Natural killer cell (primary cell): ENCODE results near the gene ZNF652. TPM values are rescaled to one million over a fixed set of nuclear protein-coding genes. Genes with fewer than 3 reads are reported as not detected.

Source experiments
- ATAC-seq, 3 donors: fragments of 150-1000 bp in 2 of 3; fragments of 200-7000 bp in 1 of 3; cut with Tn5 transposase; 1 replicate in 1 of 3; 2 replicates in 2 of 3; pipeline ENCODE4 v1.10.0; 2021; ENCODE audit warnings: mild to moderate bottlenecking in 2 of 3, moderate library complexity in 2 of 3
- DNase-seq, 2 donors: peaks; one replicate each; pipeline versions ENCODE4 v3.0.0 to v3.0.0-alpha.2; 2013 to 2021; ENCODE audit warnings: mixed read lengths in 1 of 2
- H3K27ac ChIP-seq: one replicate; pipeline ENCODE4 v1.5.1; 2013; ENCODE audit warnings: mild to moderate bottlenecking, low read length
- H3K27me3 ChIP-seq: one replicate; pipeline ENCODE4 v1.6.1; 2013; ENCODE audit warnings: low read length; ENCODE audit not compliant: control insufficient read depth, insufficient read depth
- H3K36me3 ChIP-seq: one replicate; pipeline ENCODE4 v1.6.1; 2013; ENCODE audit warnings: low read length; ENCODE audit not compliant: control insufficient read depth, insufficient read depth
- H3K4me1 ChIP-seq: one replicate; pipeline ENCODE4 v1.6.1; 2013; ENCODE audit warnings: low read length; ENCODE audit not compliant: control insufficient read depth, insufficient read depth
- H3K4me3 ChIP-seq: one replicate; pipeline ENCODE4 v1.5.1; 2013; ENCODE audit warnings: low read length
- H3K9me3 ChIP-seq: one replicate; pipeline ENCODE4 v1.6.1; 2013; ENCODE audit warnings: low read length; ENCODE audit not compliant: control insufficient read depth, insufficient read depth
- H3K27ac Mint-ChIP-seq, 2 donors: one replicate each; pipeline ENCODE4 v1.8.0; 2022; ENCODE audit warnings: mild to moderate bottlenecking in 2 of 2, mixed read lengths in 2 of 2, moderate library complexity in 1 of 2
- H3K27me3 Mint-ChIP-seq, 2 donors: one replicate each; pipeline ENCODE4 v1.8.0; 2022; ENCODE audit warnings: low read depth in 2 of 2, mixed read lengths in 2 of 2
- H3K36me3 Mint-ChIP-seq: one replicate; pipeline ENCODE4 v1.8.0; 2022; ENCODE audit warnings: mixed read lengths
- H3K4me1 Mint-ChIP-seq, 2 donors: one replicate each; pipeline ENCODE4 v1.8.0; 2022; ENCODE audit warnings: mixed read lengths in 2 of 2
- H3K4me3 Mint-ChIP-seq: one replicate; pipeline ENCODE4 v1.8.0; 2022; ENCODE audit warnings: mild to moderate bottlenecking, moderate library complexity, mixed read lengths
- H3K9me3 Mint-ChIP-seq, 2 donors: one replicate each; pipeline ENCODE4 v1.8.0; 2022; ENCODE audit warnings: mixed read lengths in 2 of 2
- WGBS: methylation state at CpG from one replicate; pipeline ENCODE4 v1.1.7; 2013; ENCODE audit warnings: missing lambda C conversion rate; ENCODE audit not compliant: insufficient coverage; 5-methylcytosine and 5-hydroxymethylcytosine counted together
- intact Hi-C: fragments of 100-400 bp; cut with micrococcal nuclease; formaldehyde crosslinking; loops from one replicate; pipeline ENCODE4 v1.14.2; 2022
- total RNA-seq, 4 donors: library from RNA; stranded (reverse); fragments of 120-200 nt in 1 of 4; gene quantifications; one replicate each; pipeline versions ENCODE4 v1.2.3 to v1.2.4, GENCODE V29; 2013 to 2022
- TF ChIP-seq, protein P1 (sequence below): fragments of 200-600 bp; IDR thresholded peaks from one replicate; pipeline ENCODE4 v1.8.0; 2022; ENCODE audit warnings: antibody characterized with exemption

The ZNF652 gene
- total RNA-seq, 3 donors from 2014 or later (not counting 1 experiment from before 2014, with no cell fraction given): 53.8 to 79.1 (median 73.3) TPM

DNA sequence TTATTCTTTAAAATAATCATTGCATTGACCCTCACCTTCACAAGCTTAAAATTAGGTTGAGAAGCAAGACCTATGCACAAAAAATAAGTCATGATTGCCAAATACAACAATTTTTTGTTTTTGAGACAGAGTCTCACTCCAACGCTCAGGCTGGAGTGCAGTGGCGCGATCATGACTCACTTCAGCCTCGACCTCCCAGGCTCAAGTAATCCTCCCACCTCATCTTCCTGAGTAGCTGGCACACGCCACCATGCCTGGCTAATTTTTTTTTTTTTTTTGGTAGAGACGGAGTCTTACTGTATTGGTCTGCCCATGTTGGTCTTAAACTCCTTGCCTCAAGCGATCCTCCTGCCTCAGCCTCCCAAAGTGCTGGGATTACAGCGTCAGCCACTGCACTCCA is 24.2 kb downstream of the ZNF652 start:
- Histone ChIP-seq H3K27me3 (no peaks in the 10 kb centered on the region), H3K9me3 (no peaks in the 10 kb centered on the region), H3K27ac (no peak overlapping the region), H3K36me3 (no peaks in the 10 kb centered on the region), H3K4me1 (peaks cover 47% of the 10 kb centered on the region), H3K4me3 (no peak overlapping the region)
- Mint-ChIP-seq H3K36me3 (no peaks in the 10 kb centered on the region), H3K27me3 (no peaks in the 10 kb centered on the region), H3K9me3 (no peaks in the 10 kb centered on the region), H3K27ac (peak overlapping the region; percentile 79 to 83), H3K4me3 (peak overlapping the region; percentile 68), H3K4me1 (peaks cover 47 to 48% of the 10 kb centered on the region in 2 donors)
- WGBS: 71% methylated on average over 7 of the region's 8 CpGs
- ATAC-seq: no peak
- no peak for DNase-seq
- TF ChIP-seq, protein P1, sequence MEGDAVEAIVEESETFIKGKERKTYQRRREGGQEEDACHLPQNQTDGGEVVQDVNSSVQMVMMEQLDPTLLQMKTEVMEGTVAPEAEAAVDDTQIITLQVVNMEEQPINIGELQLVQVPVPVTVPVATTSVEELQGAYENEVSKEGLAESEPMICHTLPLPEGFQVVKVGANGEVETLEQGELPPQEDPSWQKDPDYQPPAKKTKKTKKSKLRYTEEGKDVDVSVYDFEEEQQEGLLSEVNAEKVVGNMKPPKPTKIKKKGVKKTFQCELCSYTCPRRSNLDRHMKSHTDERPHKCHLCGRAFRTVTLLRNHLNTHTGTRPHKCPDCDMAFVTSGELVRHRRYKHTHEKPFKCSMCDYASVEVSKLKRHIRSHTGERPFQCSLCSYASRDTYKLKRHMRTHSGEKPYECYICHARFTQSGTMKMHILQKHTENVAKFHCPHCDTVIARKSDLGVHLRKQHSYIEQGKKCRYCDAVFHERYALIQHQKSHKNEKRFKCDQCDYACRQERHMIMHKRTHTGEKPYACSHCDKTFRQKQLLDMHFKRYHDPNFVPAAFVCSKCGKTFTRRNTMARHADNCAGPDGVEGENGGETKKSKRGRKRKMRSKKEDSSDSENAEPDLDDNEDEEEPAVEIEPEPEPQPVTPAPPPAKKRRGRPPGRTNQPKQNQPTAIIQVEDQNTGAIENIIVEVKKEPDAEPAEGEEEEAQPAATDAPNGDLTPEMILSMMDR: no peak
- intact Hi-C loops: no loop called here

GRCh38 chr17:49334744-49335512 is 27.1 kb downstream of the ZNF652 start:
- no peak for DNase-seq
- H3K27ac Mint-ChIP-seq: peak overlapping the region in 1 of 2 donors; percentile 45
- H3K9me3 ChIP-seq: no peaks in the 10 kb centered on the region
- H3K36me3 ChIP-seq: no peaks in the 10 kb centered on the region
- intact Hi-C loops: no loop called here
- H3K4me3 Mint-ChIP-seq: no peak overlapping the region
- no peak overlapping the region for H3K4me3 ChIP-seq
- ATAC-seq: no peak
- H3K27ac ChIP-seq: no peak overlapping the region
- H3K36me3 Mint-ChIP-seq: no peaks in the 10 kb centered on the region
- no peaks in the 10 kb centered on the region for H3K27me3 ChIP-seq
- WGBS: 83% methylated on average over 6 of the region's 6 CpGs
- TF ChIP-seq, protein P1: no peak
- H3K4me1 Mint-ChIP-seq: peaks cover 33 to 34% of the 10 kb centered on the region in 2 donors
- H3K4me1 ChIP-seq: peaks cover 21% of the 10 kb centered on the region
- no peaks in the 10 kb centered on the region for H3K9me3 Mint-ChIP-seq
- no peaks in the 10 kb centered on the region for H3K27me3 Mint-ChIP-seq

GRCh38 chr17:49333804-49334203 is 28.2 kb downstream of the ZNF652 start:
- no peak for DNase-seq
- Histone ChIP-seq H3K4me3 (no peak overlapping the region), H3K36me3 (no peaks in the 10 kb centered on the region), H3K27ac (no peak overlapping the region), H3K27me3 (no peaks in the 10 kb centered on the region), H3K9me3 (no peaks in the 10 kb centered on the region), H3K4me1 (peaks cover 11% of the 10 kb centered on the region)
- no peaks in the 10 kb centered on the region for H3K36me3 Mint-ChIP-seq
- no CpG with 5 or more reads among the region's 1 CpG for WGBS
- no peak for ATAC-seq
- no peak overlapping the region for H3K4me3 Mint-ChIP-seq
- H3K9me3 Mint-ChIP-seq: no peaks in the 10 kb centered on the region
- intact Hi-C loops: no loop called here
- H3K27me3 Mint-ChIP-seq: no peaks in the 10 kb centered on the region
- H3K4me1 Mint-ChIP-seq: peaks cover 25 to 31% of the 10 kb centered on the region in 2 donors
- TF ChIP-seq, protein P1: no peak
- peak overlapping the region in 1 of 2 donors; percentile 45 for H3K27ac Mint-ChIP-seq
